NT2/D1 (cell line): ENCODE data around the gene PAWR.

Source experiments
- SUZ12 ChIP-seq: IDR thresholded peaks from 2 replicates; pipeline ENCODE4 v1.6.1; 2011; ENCODE audit not compliant: insufficient read length, insufficient read depth; ENCODE audit errors: extremely low read depth
- YY1 ChIP-seq: IDR thresholded peaks from 2 replicates; pipeline ENCODE4 v1.6.1; 2011; ENCODE audit not compliant: insufficient read length, insufficient read depth
- ZNF274 ChIP-seq: IDR thresholded peaks from 2 replicates; pipeline ENCODE4 v1.6.1; 2011; ENCODE audit warnings: mild to moderate bottlenecking, low read depth, low read length

- TF ChIP-seq YY1 = no peak
- no peak for TF ChIP-seq ZNF274
- no peak for TF ChIP-seq SUZ12
Measured at GRCh38 chr12:79629561-79629960, 61.2 kb downstream of the PAWR start.
